HG02588 (cell line): ENCODE measurements around the gene YBEY.
A peak's percentile ranks its signal among the peaks of the same experiment; 100 is the strongest.
"Not testable (repeated sequence)": the region's sequence is repeated elsewhere in the genome, so short reads cannot be mapped to it uniquely, and the experiment has no call there.

Source experiments
- ATAC-seq: cut with Tn5 transposase; IDR thresholded peaks from one replicate; pipeline ENCODE4 v1.9.1; 2021; ENCODE audit warnings: mild to moderate bottlenecking, moderate library complexity; ENCODE audit not compliant: unreplicated experiment

Gene YBEY

GRCh38 chr21:46299167-46299566 is 13.0 kb downstream of the YBEY start:
- ATAC-seq: no peak

GRCh38 chr21:46301759-46302158 is 15.6 kb downstream of the YBEY start:
- no peak for ATAC-seq

- no peak for ATAC-seq
Observed at GRCh38 chr21:46304437-46304836, 18.3 kb downstream of the YBEY start.

- no peak for ATAC-seq
Observed at GRCh38 chr21:46304955-46305354, 18.8 kb downstream of the YBEY start.

- ATAC-seq: no peak
Observed at GRCh38 chr21:46307625-46308024, 21.5 kb downstream of the YBEY start.

GRCh38 chr21:46308431-46308830 is 22.3 kb downstream of the YBEY start:
- no peak for ATAC-seq

- ATAC-seq: not testable (repeated sequence)
Observed at GRCh38 chr21:46310260-46310659, 24.1 kb downstream of the YBEY start.

- ATAC-seq: no peak
Observed at GRCh38 chr21:46311568-46311967, 25.4 kb downstream of the YBEY start.

GRCh38 chr21:46312949-46313348 is 26.8 kb downstream of the YBEY start:
- ATAC-seq: no peak

GRCh38 chr21:46314441-46315020 is 28.4 kb downstream of the YBEY start:
- no peak for ATAC-seq

GRCh38 chr21:46316708-46317324 is 30.7 kb downstream of the YBEY start:
- ATAC-seq: no peak

GRCh38 chr21:46317710-46318463 is 31.7 kb downstream of the YBEY start:
- ATAC-seq: no peak

- no peak for ATAC-seq
Observed at GRCh38 chr21:46318464-46318845, 32.3 kb downstream of the YBEY start.

GRCh38 chr21:46319186-46319585 is 33.0 kb downstream of the YBEY start:
- no peak for ATAC-seq

- ATAC-seq: no peak
Observed at GRCh38 chr21:46320331-46320801, 34.2 kb downstream of the YBEY start.

GRCh38 chr21:46322351-46323226 is 36.4 kb downstream of the YBEY start:
- no peak for ATAC-seq

GRCh38 chr21:46323227-46323709 is 37.1 kb downstream of the YBEY start:
- ATAC-seq: peak; percentile 0

- ATAC-seq: peak; percentile 78
Observed at GRCh38 chr21:46323710-46324389, 37.7 kb downstream of the YBEY start, which contains the start of the genes C21orf58 and PCNT. TSS of gene C21orf58 (minus strand) at chr21:46323870. CDS start at chr21:46322738, 1,132 bp downstream. TSS of gene PCNT (plus strand) at chr21:46324156. CDS start at chr21:46324229, 73 bp downstream.

GRCh38 chr21:46324390-46325072 is 38.4 kb downstream of the YBEY start:
- peak; percentile 60 for ATAC-seq
